GM13976 (cell line): ENCODE measurements around the gene CUBN.

ENCODE experiments used
- DNase-seq: peaks from one replicate; pipeline ENCODE4 v3.0.0; 2012; ENCODE audit warnings: low spot score
- in situ Hi-C: fragments of 300-500 bp; cut with MboI; formaldehyde crosslinking; loops from one replicate; pipeline ENCODE4 v1.12.0; 2022; ENCODE audit warnings: low sequenced_read_pairs, mixed read lengths, inconsistent platforms; ENCODE audit not compliant: unreplicated experiment
- TF ChIP-seq, protein P1 (sequence below): IDR thresholded peaks from 2 replicates; pipeline ENCODE4 v1.5.1; 2012; ENCODE audit warnings: borderline replicate concordance, mild to moderate bottlenecking; ENCODE audit not compliant: insufficient read depth; ENCODE audit errors: extremely low read depth, missing control alignments, control extremely low read depth

The CUBN gene

DNA sequence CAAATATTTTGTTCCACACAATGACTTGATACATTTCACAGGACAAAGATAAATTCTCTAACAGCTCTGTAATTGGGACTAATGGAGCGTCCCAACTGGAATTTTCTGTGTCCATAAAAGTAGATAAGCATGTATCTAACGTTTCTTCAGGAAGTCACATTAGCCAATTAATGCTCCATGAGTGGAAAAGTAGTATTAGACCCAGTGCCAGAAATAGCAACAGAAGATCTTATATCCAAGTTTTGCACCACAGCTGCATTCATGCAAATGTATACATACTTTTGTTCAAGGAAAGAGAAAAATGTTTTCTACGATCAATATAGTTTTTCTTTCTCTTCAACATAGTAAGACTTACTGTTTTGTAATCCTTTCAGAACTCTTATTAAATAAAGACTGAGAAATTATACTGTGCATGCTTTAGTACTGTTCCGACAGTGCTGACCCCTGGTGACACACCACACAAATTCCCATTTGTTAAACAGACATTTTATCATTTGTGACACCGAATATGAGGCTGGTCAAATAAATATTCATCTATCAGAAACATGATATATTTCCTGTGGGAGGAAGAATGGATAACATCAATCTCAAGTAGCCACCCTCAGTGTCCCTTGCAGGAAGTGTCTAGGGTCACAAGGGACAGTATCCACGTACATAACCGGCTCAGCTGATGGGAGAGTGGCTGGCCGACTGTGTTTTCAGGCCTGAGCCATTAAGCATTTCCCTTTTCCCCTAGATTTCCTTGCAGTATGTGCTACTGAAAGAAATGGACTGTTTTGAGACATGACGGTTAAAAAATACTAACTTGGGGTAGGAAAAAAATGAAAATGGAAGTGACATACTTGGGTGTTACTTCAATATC, 210.3 kb downstream of the CUBN start:
- TF ChIP-seq, protein P1, sequence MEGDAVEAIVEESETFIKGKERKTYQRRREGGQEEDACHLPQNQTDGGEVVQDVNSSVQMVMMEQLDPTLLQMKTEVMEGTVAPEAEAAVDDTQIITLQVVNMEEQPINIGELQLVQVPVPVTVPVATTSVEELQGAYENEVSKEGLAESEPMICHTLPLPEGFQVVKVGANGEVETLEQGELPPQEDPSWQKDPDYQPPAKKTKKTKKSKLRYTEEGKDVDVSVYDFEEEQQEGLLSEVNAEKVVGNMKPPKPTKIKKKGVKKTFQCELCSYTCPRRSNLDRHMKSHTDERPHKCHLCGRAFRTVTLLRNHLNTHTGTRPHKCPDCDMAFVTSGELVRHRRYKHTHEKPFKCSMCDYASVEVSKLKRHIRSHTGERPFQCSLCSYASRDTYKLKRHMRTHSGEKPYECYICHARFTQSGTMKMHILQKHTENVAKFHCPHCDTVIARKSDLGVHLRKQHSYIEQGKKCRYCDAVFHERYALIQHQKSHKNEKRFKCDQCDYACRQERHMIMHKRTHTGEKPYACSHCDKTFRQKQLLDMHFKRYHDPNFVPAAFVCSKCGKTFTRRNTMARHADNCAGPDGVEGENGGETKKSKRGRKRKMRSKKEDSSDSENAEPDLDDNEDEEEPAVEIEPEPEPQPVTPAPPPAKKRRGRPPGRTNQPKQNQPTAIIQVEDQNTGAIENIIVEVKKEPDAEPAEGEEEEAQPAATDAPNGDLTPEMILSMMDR, result no peak
- in situ Hi-C loops, result no loop called here
- no peak for DNase-seq

GRCh38 chr10:16916496-16916895, 213.1 kb downstream of the CUBN start:
- DNase-seq, result no peak
- in situ Hi-C loops, result no loop called here
- TF ChIP-seq, protein P1, result no peak

GRCh38 chr10:16915300-16915699, 214.3 kb downstream of the CUBN start:
- TF ChIP-seq, protein P1, result no peak
- in situ Hi-C loops, result no loop called here
- no peak for DNase-seq

GRCh38 chr10:16913266-16913665, 216.3 kb downstream of the CUBN start:
- DNase-seq, result no peak
- TF ChIP-seq, protein P1, result no peak
- in situ Hi-C loops, result no loop called here

DNA sequence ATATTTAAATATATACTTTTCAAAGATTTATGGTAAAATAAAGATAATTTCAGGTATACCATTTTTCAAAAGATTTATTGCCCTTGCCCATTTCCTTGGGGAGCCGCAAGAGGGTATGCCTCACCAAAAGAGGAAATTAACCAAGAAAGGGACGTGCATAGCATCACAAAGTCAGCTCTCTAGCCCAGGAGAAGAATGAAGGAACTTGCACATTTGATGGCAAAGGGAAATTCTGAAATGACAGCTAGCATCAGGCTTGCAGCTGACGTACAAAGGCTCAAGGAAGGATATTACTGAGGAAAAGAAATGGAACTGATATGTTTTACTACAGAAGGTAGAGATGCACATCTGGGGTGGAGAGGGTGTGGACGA, 218.8 kb downstream of the CUBN start:
- DNase-seq, result no peak
- TF ChIP-seq, protein P1, result no peak
- in situ Hi-C loops, result no loop called here

DNA sequence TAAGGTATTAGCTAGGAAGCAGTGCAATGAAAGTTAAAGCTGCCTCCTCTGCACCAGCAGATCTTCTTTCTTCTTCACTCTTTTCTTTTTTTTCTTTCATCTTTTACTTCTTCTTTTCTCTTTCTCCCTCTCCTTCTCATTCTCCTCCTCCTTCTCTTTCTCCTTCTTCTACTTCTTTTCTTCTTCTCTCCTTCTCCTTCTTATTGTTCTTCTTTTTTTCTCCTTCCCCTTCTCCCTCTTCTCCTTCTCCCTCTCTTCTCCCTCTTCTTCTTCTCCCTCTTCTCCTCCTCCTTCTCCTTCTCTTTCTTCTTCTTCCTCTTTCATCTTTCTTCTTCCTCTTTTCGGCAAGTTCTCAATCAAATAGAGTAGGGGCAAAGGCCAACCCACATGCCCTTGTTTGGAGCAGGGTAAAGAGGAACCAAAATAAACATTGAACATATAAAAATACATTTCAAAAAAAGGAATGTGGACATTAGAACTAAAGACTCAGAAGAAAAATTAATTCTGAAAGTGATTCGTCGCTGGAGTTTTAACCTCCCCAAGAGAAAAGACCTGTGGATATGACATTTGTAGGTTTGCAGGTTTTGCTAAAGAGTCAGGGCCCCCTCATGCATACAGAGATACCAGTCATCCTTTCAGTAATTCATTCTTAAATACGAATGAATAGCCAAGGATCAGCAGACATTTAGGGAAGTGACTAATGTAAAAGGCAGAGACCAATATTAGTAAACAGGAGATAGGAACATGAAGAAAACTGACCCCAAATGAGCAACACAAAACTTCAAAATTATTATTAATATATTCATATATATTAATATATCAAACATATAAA, 219.4 kb downstream of the CUBN start:
- in situ Hi-C loops, result no loop called here
- DNase-seq, result no peak
- TF ChIP-seq, protein P1, result no peak
